K562 (cell line): ENCODE data around the gene TMSB15A. TPM values are rescaled to one million over a fixed set of nuclear protein-coding genes. Genes with fewer than 3 reads are reported as not detected.

ENCODE experiments used
- ATAC-seq: fragments of 200-7000 bp; cut with Tn5 transposase; 3 replicates; pipeline ENCODE4 v1.9.1; 2020; ENCODE audit warnings: moderate library complexity
- BruUV-seq: library from RNA; stranded (reverse); fragments of 400-500 nt; replicated peaks from 2 replicates; lab custom pipeline; 2021; lab: Mats Ljungman, UMichigan
- CTCF ChIA-PET: fragments of 300-600 bp; formaldehyde crosslinking; extraction: SDS; loops from one replicate; lab custom pipeline; 2021; ENCODE audit warnings: low intra/inter-chr PET ratio; lab: Yijun Ruan, JAX
- POLR2A ChIA-PET: fragments of 300-600, 350-650 bp; sonication (Branson Sonifier 250); formaldehyde crosslinking; extraction: SDS; loops from one replicate; lab custom pipeline; 2021; ENCODE audit warnings: antibody characterized with exemption, inconsistent platforms; lab: Yijun Ruan, JAX
- DNase-seq, 4 experiments: peaks; one replicate each; pipeline versions ENCODE4 v3.0.0 to v3.0.0-alpha.2; 2011 to 2018; ENCODE audit warnings: low spot score in 3 of 4, mixed read lengths in 3 of 4; ENCODE audit errors: extremely low read depth in 1 of 4
- FAIRE-seq: peaks from 2 replicates; lab custom pipeline; 2011; peaks lifted over from hg19 to GRCh38; lab: Jason Lieb, UNC
- H2AFZ ChIP-seq: 2 replicates; pipeline ENCODE4 v1.6.0; 2011; ENCODE audit warnings: low read depth, low read length, control low read depth, inconsistent platforms
- H3K27ac ChIP-seq: fragments of 200-600 bp; 3 replicates; pipeline ENCODE4 v1.8.0; 2011; ENCODE audit warnings: low read depth, mild to moderate bottlenecking, control low read depth, inconsistent platforms, low read length, moderate library complexity, mixed read lengths; ENCODE audit errors: extremely low read depth
- H3K27me3 ChIP-seq, 2 experiments: fragments of 300-600 bp in 1 of 2; 2 replicates in 1 of 2; 3 replicates in 1 of 2; pipeline versions ENCODE4 v1.6.0 to v1.8.0; 2011; ENCODE audit warnings: inconsistent platforms in 2 of 2, low read length in 2 of 2, mild to moderate bottlenecking in 1 of 2, mixed read lengths in 1 of 2, moderate library complexity in 1 of 2; ENCODE audit not compliant: control insufficient read depth in 2 of 2, insufficient read depth in 2 of 2
- H3K36me3 ChIP-seq: fragments of 300-600 bp; 3 replicates; pipeline ENCODE4 v1.8.0; 2011; ENCODE audit warnings: mild to moderate bottlenecking, low read length, inconsistent platforms; ENCODE audit not compliant: control insufficient read depth, insufficient read depth
- H3K4me1 ChIP-seq, 2 experiments: fragments of 200-600 bp in 1 of 2; replicated peaks in 1 of 2; 2 replicates in 1 of 2; 3 replicates in 1 of 2; pipeline versions ENCODE4 v1.5.1 to v1.8.0; 2011; ENCODE audit warnings: inconsistent platforms in 2 of 2, low read length in 2 of 2, mild to moderate bottlenecking in 1 of 2, mixed read lengths in 1 of 2, moderate library complexity in 1 of 2; ENCODE audit not compliant: control insufficient read depth in 2 of 2, insufficient read depth in 2 of 2
- H3K4me2 ChIP-seq: 2 replicates; pipeline ENCODE4 v1.6.1; 2011; ENCODE audit warnings: low read length, control low read depth, inconsistent platforms, mixed read lengths; ENCODE audit not compliant: insufficient read depth
- H3K4me3 ChIP-seq: fragments of 200-600 bp; sonication (generic), shearing (Covaris generic); 2 replicates; pipeline ENCODE4 v1.5.1; 2016; ENCODE audit warnings: control low read depth, inconsistent platforms
- H3K79me2 ChIP-seq: fragments of 200-600 bp; 3 replicates; pipeline ENCODE4 v1.8.0; 2011; ENCODE audit warnings: low read length, inconsistent platforms; ENCODE audit not compliant: control insufficient read depth, insufficient read depth
- H3K9ac ChIP-seq, 2 experiments: 2 replicates each; pipeline versions ENCODE4 v1.6.0 to v1.6.1; 2011; ENCODE audit warnings: low read depth in 2 of 2, low read length in 2 of 2, control low read depth in 1 of 2, inconsistent platforms in 1 of 2, mild to moderate bottlenecking in 1 of 2, mixed read lengths in 1 of 2; ENCODE audit not compliant: insufficient read depth in 1 of 2
- H3K9me1 ChIP-seq: one replicate; pipeline ENCODE4 v1.6.0; 2011; ENCODE audit warnings: inconsistent platforms, mild to moderate bottlenecking, low read length, moderate library complexity; ENCODE audit not compliant: control insufficient read depth, insufficient read depth
- H3K9me3 ChIP-seq: replicated peaks from 2 replicates; pipeline ENCODE4 v1.5.1; 2011; ENCODE audit warnings: low read depth, low read length, inconsistent platforms; ENCODE audit not compliant: control insufficient read depth, insufficient read depth
- H4K20me1 ChIP-seq: replicated peaks from 2 replicates; pipeline ENCODE4 v1.6.1; 2011; ENCODE audit warnings: low read length, inconsistent platforms, mixed read lengths; ENCODE audit not compliant: control insufficient read depth, insufficient read depth
- C11orf30 ChIP-seq: fragments of 450-650 bp; IDR thresholded peaks from 2 replicates; pipeline ENCODE4 v1.6.1; 2016; ENCODE audit warnings: low read depth, mild to moderate bottlenecking
- MAFF ChIP-seq: IDR thresholded peaks from 2 replicates; pipeline ENCODE4 v1.6.1; 2012; ENCODE audit warnings: low read length, improper control_type of control experiment
- MAFG ChIP-seq: fragments of 450-650 bp; conservative IDR thresholded peaks from 2 replicates; pipeline ENCODE4 v1.6.1; 2016; ENCODE audit warnings: missing genetic modification characterization, missing compliant biosample characterization
- THAP12 ChIP-seq: fragments of 250-450 bp; sonication (Bioruptor Pico); IDR thresholded peaks from 2 replicates; pipeline ENCODE4 v1.9.0; 2021; ENCODE audit warnings: mild to moderate bottlenecking, inconsistent platforms
- ZKSCAN8 ChIP-seq: fragments of 200-800 bp; sonication (Bioruptor generic); IDR thresholded peaks from 2 replicates; pipeline ENCODE4 v1.6.1; 2016; ENCODE audit warnings: missing genetic modification characterization, missing compliant biosample characterization
- ZNF316 ChIP-seq: fragments of 450-650 bp; IDR thresholded peaks from 2 replicates; pipeline ENCODE4 v1.6.1; 2016
- WGBS: fragments of 100-300 bp; shearing (Covaris generic); methylation state at CpG from one replicate; pipeline ENCODE4 v1.1.6; 2016; ENCODE audit warnings: low coverage, mixed read lengths; ENCODE audit not compliant: insufficient coverage; ENCODE audit errors: missing lambda C conversion rate; 5-methylcytosine and 5-hydroxymethylcytosine counted together
- in situ Hi-C: fragments of 300-500 bp; cut with MboI; formaldehyde crosslinking; loops from 4 replicates; pipeline ENCODE4 v1.15.0; 2018; ENCODE audit warnings: inconsistent platforms, mixed read lengths
- intact Hi-C: fragments of 100-400 bp; cut with micrococcal nuclease; formaldehyde crosslinking; loops from 2 replicates; pipeline ENCODE4 v1.14.2; 2022
- polyA plus RNA-seq, 8 experiments: library from polyadenylated mRNA; depleted of rRNA in 4 of 8; stranded (reverse) in 5 of 8; unstranded in 3 of 8; fragments of >200 nt; fragmentation: Nextera tagmentation in 2 of 8; fragmentation: Illumina TruSeq in 1 of 8; extraction: Ambion mirVana in 2 of 8; extraction: Trizol in 1 of 8; gene quantifications; 2 replicates each; pipeline versions ENCODE4 v1.2.1 to v1.2.3, GENCODE V29; 2011 to 2014; ENCODE audit warnings: inconsistent platforms in 1 of 8, missing spikeins in 1 of 8
- total RNA-seq, 7 experiments: library from RNA; depleted of rRNA in 6 of 7; stranded (reverse); fragments of >200 nt in 6 of 7; fragmentation: Illumina TruSeq in 2 of 7; extraction: Trizol in 2 of 7; gene quantifications; 2 replicates each; pipeline versions ENCODE4 v1.2.1 to v1.2.3, GENCODE V29; 2011 to 2021; ENCODE audit warnings: low replicate concordance in 1 of 7

Gene TMSB15A
- total and polyA plus RNA-seq, 9 of the 15 experiments (the other 6 are each of a cell fraction or from before 2014, with no cell fraction given): 0.49 to 1.6 (median 1.1) TPM

- Histone ChIP-seq H3K9me1 (no peaks in the 10 kb centered on the region), H2AFZ (no peak overlapping the region), H4K20me1 (no peaks in the 10 kb centered on the region), H3K27me3 (peaks cover 2 to 7% of the 10 kb centered on the region in 2 experiments; a peak in 3 of 5 replicates), H3K36me3 (no peaks in the 10 kb centered on the region), H3K27ac (no peak overlapping the region), H3K4me2 (no peak overlapping the region), H3K4me1 (peaks cover 0 to 6% of the 10 kb centered on the region in 2 experiments; a peak in 2 of 5 replicates), H3K9me3 (no peaks in the 10 kb centered on the region), H3K9ac (no peak overlapping the region), H3K4me3 (no peak overlapping the region), H3K79me2 (no peaks in the 10 kb centered on the region)
- ChIA-PET CTCF (no interaction called here), POLR2A (no interaction called here)
- TF ChIP-seq THAP12 (CRISPR knock-in tag) (no peak), C11orf30 (0 out of 2 replicates have a peak, but pooled peaks have one; percentile 25), MAFG (0 out of 2 replicates have a peak, but pooled peaks have one; percentile 34), ZKSCAN8 (no peak), MAFF (0 out of 2 replicates have a peak, but pooled peaks have one; percentile 19), ZNF316 (peak; percentile 63; the same call in 1 of the 2 replicates)
- FAIRE-seq (no peak), ATAC-seq (no peak), DNase-seq (no peak)
- intact Hi-C loops: no loop called here
- BruUV-seq: no TSS peak
- in situ Hi-C loops: no loop called here
- 20% methylated on average over 1 of the region's 1 CpG for WGBS
Measured at GRCh38 chrX:102514536-102514935, 2.0 kb downstream of the TMSB15A start.
